Lower lobe of right lung (tissue), 2 donors: ENCODE data around the gene EVA1A. TPM values are rescaled to one million over a fixed set of nuclear protein-coding genes. Genes with fewer than 3 reads are reported as not detected.

Experiments used
- ATAC-seq, 2 donors: fragments of 200-7000 bp; cut with Tn5 transposase; one replicate each; pipeline ENCODE4 v1.9.1; 2020 to 2022; ENCODE audit warnings: mild to moderate bottlenecking in 2 of 2, moderate library complexity in 2 of 2
- DNase-seq: peaks from one replicate; pipeline ENCODE4 v3.0.0-alpha.2; 2020
- H3K27ac ChIP-seq: fragments of 200-600 bp; one replicate; pipeline ENCODE4 v1.8.0; 2022
- H3K27me3 ChIP-seq: fragments of 200-600 bp; one replicate; pipeline ENCODE4 v1.8.0; 2022; ENCODE audit warnings: low read depth
- H3K36me3 ChIP-seq: fragments of 200-600 bp; one replicate; pipeline ENCODE4 v1.8.0; 2022; ENCODE audit warnings: mild to moderate bottlenecking
- H3K4me1 ChIP-seq: fragments of 200-600 bp; one replicate; pipeline ENCODE4 v1.8.0; 2022
- H3K4me3 ChIP-seq: fragments of 200-600 bp; one replicate; pipeline ENCODE4 v1.8.0; 2022; ENCODE audit warnings: mild to moderate bottlenecking
- H3K9me3 ChIP-seq: fragments of 200-600 bp; one replicate; pipeline ENCODE4 v1.8.0; 2022
- intact Hi-C: fragments of 100-400 bp; cut with DNase I; formaldehyde crosslinking; loops from one replicate; pipeline ENCODE4 v1.11.0; 2022
- total RNA-seq: library from RNA; stranded (reverse); fragmentation: NEBNext Ultra II Directional; extraction: Animal tissue kit (Norgen Biotek cat#: 25700); gene quantifications from one replicate; pipeline ENCODE4 v1.2.1, GENCODE V29; 2021
- TF ChIP-seq, protein P1 (sequence below): fragments of 200-600 bp; IDR thresholded peaks from one replicate; pipeline ENCODE4 v1.8.0; 2022; ENCODE audit warnings: antibody characterized with exemption, mild to moderate bottlenecking
- donor health status: DM: no; HTN: yes; CAD: no; lungs with severe emphysema.

Gene EVA1A
- total RNA-seq, 1 donor from 2014 or later, result 31.7 TPM

DNA sequence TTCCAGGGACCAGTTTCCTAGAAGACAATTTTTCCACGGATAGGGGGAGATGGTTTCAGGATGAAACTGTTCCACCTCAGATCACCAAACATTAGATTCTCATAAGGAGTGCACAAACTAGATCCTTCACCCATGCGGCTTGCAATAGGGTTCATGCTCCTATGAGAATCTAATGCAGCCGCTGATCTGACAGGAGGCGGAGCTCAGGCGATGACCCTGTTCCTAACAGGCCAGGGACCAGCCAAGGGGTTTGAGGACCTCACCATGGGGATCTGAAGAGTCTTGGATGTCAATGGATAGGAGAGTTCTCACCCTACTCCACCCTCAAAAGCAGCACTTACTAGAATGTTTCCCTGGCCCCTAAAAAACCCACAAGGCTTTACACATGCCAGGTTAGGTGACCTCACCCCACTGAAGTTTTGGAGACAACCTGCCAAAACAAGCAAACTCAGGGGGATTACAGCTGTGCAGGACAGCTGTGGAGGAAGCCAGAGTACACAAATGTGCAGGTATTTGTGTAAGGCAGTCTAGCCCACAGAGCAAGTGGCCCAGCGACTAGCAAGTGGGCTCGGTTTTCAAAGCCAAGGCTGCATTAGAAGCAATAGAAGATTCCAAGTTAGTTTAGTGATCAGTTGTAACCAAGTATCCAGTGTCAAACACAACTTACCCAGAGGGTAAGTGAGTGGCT is 3.9 kb downstream of the EVA1A start:
- Histone ChIP-seq H3K27me3 (peaks cover 15% of the 10 kb centered on the region), H3K36me3 (no peaks in the 10 kb centered on the region), H3K4me1 (peaks cover 8% of the 10 kb centered on the region), H3K27ac (no peak overlapping the region), H3K9me3 (no peaks in the 10 kb centered on the region), H3K4me3 (no peak overlapping the region)
- intact Hi-C loops, result no loop called here
- no peak for DNase-seq
- ATAC-seq, result no peak
- TF ChIP-seq, protein P1, sequence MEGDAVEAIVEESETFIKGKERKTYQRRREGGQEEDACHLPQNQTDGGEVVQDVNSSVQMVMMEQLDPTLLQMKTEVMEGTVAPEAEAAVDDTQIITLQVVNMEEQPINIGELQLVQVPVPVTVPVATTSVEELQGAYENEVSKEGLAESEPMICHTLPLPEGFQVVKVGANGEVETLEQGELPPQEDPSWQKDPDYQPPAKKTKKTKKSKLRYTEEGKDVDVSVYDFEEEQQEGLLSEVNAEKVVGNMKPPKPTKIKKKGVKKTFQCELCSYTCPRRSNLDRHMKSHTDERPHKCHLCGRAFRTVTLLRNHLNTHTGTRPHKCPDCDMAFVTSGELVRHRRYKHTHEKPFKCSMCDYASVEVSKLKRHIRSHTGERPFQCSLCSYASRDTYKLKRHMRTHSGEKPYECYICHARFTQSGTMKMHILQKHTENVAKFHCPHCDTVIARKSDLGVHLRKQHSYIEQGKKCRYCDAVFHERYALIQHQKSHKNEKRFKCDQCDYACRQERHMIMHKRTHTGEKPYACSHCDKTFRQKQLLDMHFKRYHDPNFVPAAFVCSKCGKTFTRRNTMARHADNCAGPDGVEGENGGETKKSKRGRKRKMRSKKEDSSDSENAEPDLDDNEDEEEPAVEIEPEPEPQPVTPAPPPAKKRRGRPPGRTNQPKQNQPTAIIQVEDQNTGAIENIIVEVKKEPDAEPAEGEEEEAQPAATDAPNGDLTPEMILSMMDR, result no peak

DNA sequence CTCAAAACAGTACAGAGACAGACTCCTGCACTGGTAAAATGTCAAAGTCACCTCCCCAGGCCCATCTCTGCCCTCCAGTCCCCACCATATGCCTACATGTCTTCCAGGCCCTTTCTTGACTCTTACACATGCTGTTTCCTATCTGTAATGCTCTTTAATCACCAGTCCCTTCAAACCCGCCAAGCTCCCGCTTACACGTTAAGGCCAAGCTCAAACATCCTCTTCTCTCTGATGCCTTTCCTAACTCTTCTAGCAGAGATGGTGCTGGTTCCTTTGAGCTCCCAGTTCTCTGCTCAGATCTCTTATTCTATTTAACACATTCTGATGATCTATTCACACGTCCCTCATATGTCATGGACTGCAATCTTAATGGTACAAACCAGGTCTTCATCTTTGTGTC is 5.0 kb downstream of the EVA1A start:
- H3K27me3 ChIP-seq, result peaks cover 9% of the 10 kb centered on the region
- ATAC-seq (no peak), DNase-seq (no peak)
- TF ChIP-seq, protein P1, result no peak
- no peak overlapping the region for H3K27ac ChIP-seq
- H3K4me3 ChIP-seq, result no peak overlapping the region
- intact Hi-C loops, result no loop called here
- no peaks in the 10 kb centered on the region for H3K4me1 ChIP-seq
- no peaks in the 10 kb centered on the region for H3K36me3 ChIP-seq
- H3K9me3 ChIP-seq, result no peaks in the 10 kb centered on the region

DNA sequence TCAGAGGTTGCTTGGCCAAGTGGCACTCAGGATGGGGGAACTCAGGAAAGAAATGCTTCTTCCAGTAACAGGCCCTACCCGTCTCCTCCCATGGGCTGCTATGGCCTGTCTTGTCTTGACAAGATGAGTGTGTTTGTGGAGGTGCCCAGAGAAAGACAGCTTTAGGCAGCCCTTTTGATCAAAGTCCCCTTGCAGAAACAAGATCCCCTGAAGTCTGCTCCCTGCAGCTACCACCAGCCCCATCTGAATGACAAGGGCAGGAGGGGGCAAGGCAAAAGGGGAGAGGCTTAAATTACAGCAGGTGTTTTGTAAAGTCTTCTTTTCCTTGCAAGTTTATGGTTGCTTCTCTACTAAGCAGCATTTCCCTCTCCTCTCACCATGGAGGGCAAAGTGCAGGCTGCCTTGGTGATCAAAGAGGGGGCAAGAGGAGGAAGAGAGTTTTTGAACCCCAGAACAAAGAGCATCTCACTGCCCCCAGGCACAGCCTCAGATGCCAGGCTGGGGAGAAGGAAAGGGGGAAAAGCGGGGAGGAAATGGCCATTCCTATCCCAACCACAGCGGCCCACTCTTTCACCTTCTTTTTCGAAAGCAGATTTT is 6.7 kb downstream of the EVA1A start:
- Histone ChIP-seq H3K4me3 (no peak overlapping the region), H3K27me3 (no peaks in the 10 kb centered on the region), H3K36me3 (no peaks in the 10 kb centered on the region), H3K27ac (no peak overlapping the region), H3K4me1 (no peaks in the 10 kb centered on the region), H3K9me3 (no peaks in the 10 kb centered on the region)
- no peak for DNase-seq
- TF ChIP-seq, protein P1, result no peak
- no peak for ATAC-seq
- intact Hi-C loops, result no loop called here

DNA sequence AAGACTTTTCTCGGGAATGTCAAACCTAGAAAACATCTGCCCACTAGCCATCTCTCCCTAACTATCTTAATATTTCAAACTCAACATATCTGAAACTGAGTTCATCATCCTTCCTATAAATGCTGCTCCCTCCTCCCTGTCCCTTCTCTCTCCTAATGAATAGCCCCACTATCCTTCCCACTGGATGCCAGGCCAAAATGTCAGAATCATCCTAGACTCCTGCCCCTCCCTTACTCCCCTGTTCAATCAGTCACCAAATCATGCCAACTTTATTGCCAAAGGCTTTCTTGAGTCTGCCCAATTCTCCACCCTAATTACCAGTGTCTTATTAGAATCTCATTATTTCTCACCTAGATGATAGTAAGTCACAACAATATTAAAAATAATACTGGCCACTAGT is 8.5 kb downstream of the EVA1A start:
- no peaks in the 10 kb centered on the region for H3K27me3 ChIP-seq
- H3K4me3 ChIP-seq, result no peak overlapping the region
- no peaks in the 10 kb centered on the region for H3K36me3 ChIP-seq
- no peak overlapping the region for H3K27ac ChIP-seq
- no peaks in the 10 kb centered on the region for H3K4me1 ChIP-seq
- intact Hi-C loops, result no loop called here
- no peak for DNase-seq
- TF ChIP-seq, protein P1, result no peak
- H3K9me3 ChIP-seq, result no peaks in the 10 kb centered on the region
- no peak for ATAC-seq

DNA sequence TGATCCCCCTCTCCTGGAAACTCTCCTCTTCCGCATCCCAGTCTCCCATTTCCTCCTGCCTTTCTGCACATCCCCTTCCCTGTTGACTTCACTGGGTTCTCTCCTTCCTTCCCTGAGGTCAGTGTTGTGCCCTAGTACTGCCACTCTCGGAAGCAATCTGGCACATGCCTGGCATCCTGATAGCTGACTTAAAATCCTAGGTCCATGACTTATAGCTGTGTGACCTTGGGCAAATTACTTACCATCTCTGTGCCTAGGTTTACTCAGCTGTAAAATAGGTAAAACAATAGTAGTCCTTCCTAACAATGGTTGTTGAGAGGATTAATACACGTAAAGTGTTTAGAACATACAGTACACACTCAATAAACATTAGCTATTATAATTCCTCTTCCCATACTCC is 9.3 kb downstream of the EVA1A start:
- H3K27ac ChIP-seq, result no peak overlapping the region
- ATAC-seq (no peak), DNase-seq (no peak)
- intact Hi-C loops, result no loop called here
- no peaks in the 10 kb centered on the region for H3K36me3 ChIP-seq
- no peaks in the 10 kb centered on the region for H3K9me3 ChIP-seq
- TF ChIP-seq, protein P1, result no peak
- H3K4me1 ChIP-seq, result no peaks in the 10 kb centered on the region
- H3K27me3 ChIP-seq, result no peaks in the 10 kb centered on the region
- H3K4me3 ChIP-seq, result no peak overlapping the region
